Upper lobe of left lung (tissue), 6 donors: ENCODE results near the gene OR5A2. TPM values are rescaled to one million over a fixed set of nuclear protein-coding genes. Genes with fewer than 3 reads are reported as not detected.

ENCODE experiments used
- ATAC-seq, 2 donors: fragments of 200-7000 bp; cut with Tn5 transposase; one replicate each; pipeline ENCODE4 v1.9.1; 2022; ENCODE audit warnings: mild to moderate bottlenecking in 2 of 2, moderate library complexity in 2 of 2; ENCODE audit not compliant: low FRiP score in 2 of 2
- DNase-seq, 2 donors: peaks; one replicate each; pipeline ENCODE4 v3.0.0-alpha.2; 2019 to 2020
- H3K27ac ChIP-seq, 4 donors: fragments of 200-600 bp; sonication (generic); one replicate each; pipeline ENCODE4 v1.5.1; 2016 to 2019
- H3K27me3 ChIP-seq, 4 donors: fragments of 200-600 bp; sonication (generic); one replicate each; pipeline ENCODE4 v1.5.1; 2017 to 2019
- H3K36me3 ChIP-seq, 4 donors: fragments of 200-600 bp; sonication (generic); one replicate each; pipeline ENCODE4 v1.5.1; 2016 to 2019
- H3K4me1 ChIP-seq, 4 donors: fragments of 200-600 bp; sonication (generic); one replicate each; pipeline ENCODE4 v1.5.1; 2018 to 2019
- H3K4me3 ChIP-seq, 4 donors: fragments of 200-600 bp; sonication (generic); one replicate each; pipeline ENCODE4 v1.5.1; 2017 to 2019; ENCODE audit warnings: mild to moderate bottlenecking in 2 of 4, moderate library complexity in 1 of 4
- H3K9me3 ChIP-seq, 4 donors: fragments of 200-600 bp; sonication (generic); one replicate each; pipeline ENCODE4 v1.5.1; 2018 to 2019
- CTCF ChIP-seq, 6 experiments: fragments of 450-650 bp in 4 of 6; fragments of 200-600 bp in 2 of 6; sonication (generic) in 2 of 6; IDR thresholded peaks; one replicate each; pipeline ENCODE4 v1.5.1; 2016 to 2019; ENCODE audit warnings: antibody characterized with exemption in 6 of 6
- EP300 ChIP-seq, 4 donors: sonication (generic); formaldehyde crosslinking; IDR thresholded peaks; one replicate each; pipeline ENCODE4 v1.5.1; 2017; ENCODE audit warnings: antibody characterized with exemption in 4 of 4, control low read depth in 2 of 4
- POLR2A ChIP-seq, 4 donors: fragments of 450-650 bp; IDR thresholded peaks; one replicate each; pipeline ENCODE4 v1.5.1; 2016 to 2017; ENCODE audit warnings: antibody characterized with exemption in 4 of 4, mild to moderate bottlenecking in 2 of 4
- POLR2AphosphoS5 ChIP-seq, 2 donors: sonication (generic); formaldehyde crosslinking; IDR thresholded peaks; one replicate each; pipeline ENCODE4 v1.5.1; 2017; ENCODE audit warnings: antibody characterized with exemption in 2 of 2
- WGBS, 2 donors: methylation state at CpG; one replicate each; pipeline ENCODE4 v1.1.5; 2017 to 2018; 5-methylcytosine and 5-hydroxymethylcytosine counted together
- total RNA-seq, 6 donors: library from RNA; depleted of rRNA in 4 of 6; stranded (reverse); fragments of >200 nt in 4 of 6; gene quantifications; one replicate each; pipeline versions ENCODE4 v1.1.0 to v1.2.1, GENCODE V29; 2016 to 2021
- donor health status: DM: no; HTN: no; CAD: no; lungs with moderate emphysema.
- donor health status: DM: no; HTN: yes; CAD: no; lungs with severe emphysema.

The OR5A2 gene
- not detected for total RNA-seq

GRCh38 chr11:59426361-59427067 is at the start of gene OR5A2:
TSS of gene OR5A2 (minus strand) at chr11:59426413. CDS start at chr11:59422953, 3,460 bp downstream.
- H3K4me1 ChIP-seq: no peaks in the 10 kb centered on the region
- no peak for DNase-seq
- no peaks in the 10 kb centered on the region for H3K36me3 ChIP-seq
- no peaks in the 10 kb centered on the region for H3K27me3 ChIP-seq
- H3K9me3 ChIP-seq: no peaks in the 10 kb centered on the region
- ATAC-seq: no peak
- 75 to 77% methylated on average over 5 of the region's 5 CpGs for WGBS, 2 donors
- H3K27ac ChIP-seq: no peak within 1 kb of the TSS
- TF ChIP-seq POLR2AphosphoS5 (IDR thresholded peaks at IDR 0.05) (no peak), CTCF (IDR thresholded peaks at IDR 0.05) (no peak), EP300 (IDR thresholded peaks at IDR 0.05) (no peak)
- H3K4me3 ChIP-seq: no peak within 1 kb of the TSS

GRCh38 chr11:59475176-59475575 is 49.0 kb upstream of the OR5A2 start:
- DNase-seq (no peak), ATAC-seq (no peak)
- Histone ChIP-seq H3K27me3 (no peaks in the 10 kb centered on the region), H3K27ac (no peak overlapping the region), H3K36me3 (no peaks in the 10 kb centered on the region), H3K9me3 (no peaks in the 10 kb centered on the region), H3K4me3 (no peak overlapping the region), H3K4me1 (no peaks in the 10 kb centered on the region)
- TF ChIP-seq CTCF (IDR thresholded peaks at IDR 0.05) (no peak), EP300 (IDR thresholded peaks at IDR 0.05) (no peak), POLR2A (IDR thresholded peaks at IDR 0.05) (no peak), POLR2AphosphoS5 (IDR thresholded peaks at IDR 0.05) (no peak)
- 51 to 59% methylated on average over 9 of the region's 9 CpGs for WGBS, 2 donors

GRCh38 chr11:59473015-59473414 is 46.8 kb upstream of the OR5A2 start, which contains the start of gene OR4D10:
TSS of gene OR4D10 (plus strand) at chr11:59473315. CDS start at chr11:59477430, 4,115 bp downstream.
- Histone ChIP-seq H3K9me3 (no peaks in the 10 kb centered on the region), H3K4me1 (no peaks in the 10 kb centered on the region), H3K27me3 (no peaks in the 10 kb centered on the region), H3K4me3 (no peak within 1 kb of the TSS), H3K36me3 (no peaks in the 10 kb centered on the region), H3K27ac (no peak within 1 kb of the TSS)
- no peak for ATAC-seq
- DNase-seq: no peak
- TF ChIP-seq EP300 (IDR thresholded peaks at IDR 0.05) (no peak), CTCF (IDR thresholded peaks at IDR 0.05) (no peak), POLR2AphosphoS5 (IDR thresholded peaks at IDR 0.05) (no peak)

- WGBS, 2 donors: 42 to 51% methylated on average over 5 of the region's 5 CpGs
- Histone ChIP-seq H3K27me3 (no peaks in the 10 kb centered on the region), H3K4me3 (no peak overlapping the region), H3K27ac (no peak overlapping the region), H3K4me1 (no peaks in the 10 kb centered on the region), H3K36me3 (no peaks in the 10 kb centered on the region), H3K9me3 (no peaks in the 10 kb centered on the region)
- DNase-seq: no peak
- no peak for ATAC-seq
- no peak for TF ChIP-seq CTCF (IDR thresholded peaks at IDR 0.05)
- TF ChIP-seq POLR2A (IDR thresholded peaks at IDR 0.05): no peak
- TF ChIP-seq EP300 (IDR thresholded peaks at IDR 0.05): no peak
- no peak for TF ChIP-seq POLR2AphosphoS5 (IDR thresholded peaks at IDR 0.05)
Measured at GRCh38 chr11:59463190-59463641, 37.0 kb upstream of the OR5A2 start.

GRCh38 chr11:59459916-59460315 is 33.7 kb upstream of the OR5A2 start:
- ATAC-seq (no peak), DNase-seq (no peak)
- 92 to 94% methylated on average over 3 of the region's 3 CpGs for WGBS, 2 donors
- no peak overlapping the region for H3K4me3 ChIP-seq
- TF ChIP-seq EP300 (IDR thresholded peaks at IDR 0.05) (no peak), POLR2AphosphoS5 (IDR thresholded peaks at IDR 0.05) (no peak), CTCF (IDR thresholded peaks at IDR 0.05) (no peak), POLR2A (IDR thresholded peaks at IDR 0.05) (no peak)
- no peaks in the 10 kb centered on the region for H3K36me3 ChIP-seq
- no peaks in the 10 kb centered on the region for H3K9me3 ChIP-seq
- H3K27ac ChIP-seq: no peak overlapping the region
- no peaks in the 10 kb centered on the region for H3K4me1 ChIP-seq
- H3K27me3 ChIP-seq: no peaks in the 10 kb centered on the region
